ENCODE measurements around the gene PIK3C2G. TPM values are rescaled to one million over a fixed set of nuclear protein-coding genes. Genes with fewer than 3 reads are reported as not detected.

PIK3C2G gene
- total RNA-seq, 1 donor from 2014 or later, result 2.7 TPM

DNA sequence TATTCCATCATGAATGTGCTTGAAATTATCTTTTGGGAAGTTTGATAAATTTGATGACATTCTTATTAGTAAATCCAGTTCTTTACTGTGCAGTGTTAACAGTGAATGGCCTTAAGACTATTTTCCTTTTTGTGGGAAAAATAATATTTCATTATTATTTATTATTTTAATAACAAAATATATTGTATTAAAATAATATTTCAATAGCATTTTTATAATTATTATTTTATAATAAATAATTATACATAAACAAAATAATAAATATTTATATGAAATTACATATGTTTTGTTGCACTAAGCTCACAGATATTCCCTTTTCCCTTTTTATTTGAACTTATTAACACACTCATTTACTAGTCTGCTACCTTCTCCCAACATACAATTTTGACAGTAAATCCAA lies 33.6 kb downstream of the PIK3C2G start:
- DNase-seq (ENCODE audit: low spot score in 2 of 2, unreplicated experiment in 2 of 2), result no peak
- Mint-ChIP-seq H3K9me3 (peaks cover 11% of the 10 kb centered on the region), H3K27me3 (ENCODE audit: low read depth) (no peaks in the 10 kb centered on the region), H3K4me1 (peaks cover 16% of the 10 kb centered on the region), H3K36me3 (peaks cover 11% of the 10 kb centered on the region), H3K27ac (no peak overlapping the region), H3K4me3 (no peak overlapping the region)
- TF ChIP-seq, protein P1, sequence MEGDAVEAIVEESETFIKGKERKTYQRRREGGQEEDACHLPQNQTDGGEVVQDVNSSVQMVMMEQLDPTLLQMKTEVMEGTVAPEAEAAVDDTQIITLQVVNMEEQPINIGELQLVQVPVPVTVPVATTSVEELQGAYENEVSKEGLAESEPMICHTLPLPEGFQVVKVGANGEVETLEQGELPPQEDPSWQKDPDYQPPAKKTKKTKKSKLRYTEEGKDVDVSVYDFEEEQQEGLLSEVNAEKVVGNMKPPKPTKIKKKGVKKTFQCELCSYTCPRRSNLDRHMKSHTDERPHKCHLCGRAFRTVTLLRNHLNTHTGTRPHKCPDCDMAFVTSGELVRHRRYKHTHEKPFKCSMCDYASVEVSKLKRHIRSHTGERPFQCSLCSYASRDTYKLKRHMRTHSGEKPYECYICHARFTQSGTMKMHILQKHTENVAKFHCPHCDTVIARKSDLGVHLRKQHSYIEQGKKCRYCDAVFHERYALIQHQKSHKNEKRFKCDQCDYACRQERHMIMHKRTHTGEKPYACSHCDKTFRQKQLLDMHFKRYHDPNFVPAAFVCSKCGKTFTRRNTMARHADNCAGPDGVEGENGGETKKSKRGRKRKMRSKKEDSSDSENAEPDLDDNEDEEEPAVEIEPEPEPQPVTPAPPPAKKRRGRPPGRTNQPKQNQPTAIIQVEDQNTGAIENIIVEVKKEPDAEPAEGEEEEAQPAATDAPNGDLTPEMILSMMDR (IDR thresholded peaks at IDR 0.05; ENCODE audit: unreplicated experiment), result no peak

- H3K27ac Mint-ChIP-seq, result no peak overlapping the region
- peaks cover 20% of the 10 kb centered on the region for H3K36me3 Mint-ChIP-seq
- no peak overlapping the region for H3K4me3 Mint-ChIP-seq
- H3K4me1 Mint-ChIP-seq, result peaks cover 7% of the 10 kb centered on the region
- H3K27me3 Mint-ChIP-seq (ENCODE audit: low read depth), result no peaks in the 10 kb centered on the region
- DNase-seq (ENCODE audit: low spot score in 2 of 2, unreplicated experiment in 2 of 2), result no peak
- TF ChIP-seq, protein P1 (IDR thresholded peaks at IDR 0.05; ENCODE audit: unreplicated experiment), result no peak
- H3K9me3 Mint-ChIP-seq, result peaks cover 26% of the 10 kb centered on the region
These were observed 35.0 kb downstream of the PIK3C2G start for GRCh38 chr12:18296201-18296908.

GRCh38 chr12:18296909-18297280 lies 35.6 kb downstream of the PIK3C2G start:
- no peak overlapping the region for H3K27ac Mint-ChIP-seq
- no peak for DNase-seq (ENCODE audit: low spot score in 2 of 2, unreplicated experiment in 2 of 2)

GRCh38 chr12:18297902-18298301 lies 36.6 kb downstream of the PIK3C2G start:
- Mint-ChIP-seq H3K27me3 (ENCODE audit: low read depth) (no peaks in the 10 kb centered on the region), H3K4me1 (peaks cover 7% of the 10 kb centered on the region), H3K27ac (no peak overlapping the region), H3K9me3 (peaks cover 31% of the 10 kb centered on the region), H3K4me3 (no peak overlapping the region), H3K36me3 (peaks cover 23% of the 10 kb centered on the region)
- DNase-seq (ENCODE audit: low spot score in 2 of 2, unreplicated experiment in 2 of 2), result no peak
- TF ChIP-seq, protein P1 (IDR thresholded peaks at IDR 0.05; ENCODE audit: unreplicated experiment), result no peak

More at GRCh38 chr12:18296909-18297280, 35.6 kb downstream of the PIK3C2G start:
- peaks cover 7% of the 10 kb centered on the region for H3K4me1 Mint-ChIP-seq
- H3K27me3 Mint-ChIP-seq (ENCODE audit: low read depth), result no peaks in the 10 kb centered on the region
- peaks cover 31% of the 10 kb centered on the region for H3K9me3 Mint-ChIP-seq
- no peak overlapping the region for H3K4me3 Mint-ChIP-seq
- TF ChIP-seq, protein P1 (IDR thresholded peaks at IDR 0.05; ENCODE audit: unreplicated experiment), result no peak
- peaks cover 23% of the 10 kb centered on the region for H3K36me3 Mint-ChIP-seq

GRCh38 chr12:18302809-18303430 lies 41.6 kb downstream of the PIK3C2G start:
- Mint-ChIP-seq H3K27ac (no peak overlapping the region), H3K9me3 (peaks cover 31% of the 10 kb centered on the region)
- TF ChIP-seq, protein P1 (IDR thresholded peaks at IDR 0.05; ENCODE audit: unreplicated experiment), result no peak

More at GRCh38 chr12:18302809-18303430, 41.6 kb downstream of the PIK3C2G start:
- H3K4me1 Mint-ChIP-seq, result peaks cover 5% of the 10 kb centered on the region
- H3K27me3 Mint-ChIP-seq (ENCODE audit: low read depth), result no peaks in the 10 kb centered on the region
- H3K36me3 Mint-ChIP-seq, result peaks cover 23% of the 10 kb centered on the region
- H3K4me3 Mint-ChIP-seq, result no peak overlapping the region
- no peak for DNase-seq (ENCODE audit: low spot score in 2 of 2, unreplicated experiment in 2 of 2)

Measured in mesothelial cell of epicardium (in vitro differentiated cells).